Neutrophil (primary cell): ENCODE data around the gene CEP85L.

Experiments
- H3K27ac ChIP-seq: fragments of 200-600 bp; sonication (generic); 2 replicates; pipeline ENCODE4 v1.5.1; 2016; ENCODE audit warnings: mild to moderate bottlenecking, moderate library complexity
- H3K27me3 ChIP-seq: fragments of 200-600 bp; sonication (generic); 2 replicates; pipeline ENCODE4 v1.6.0; 2016; ENCODE audit warnings: mild to moderate bottlenecking
- H3K36me3 ChIP-seq: fragments of 200-600 bp; sonication (generic); 2 replicates; pipeline ENCODE4 v1.5.1; 2017
- H3K4me1 ChIP-seq, 2 experiments: fragments of 200-600 bp in 1 of 2; sonication (generic) in 1 of 2; 1 replicate in 1 of 2; 2 replicates in 1 of 2; pipeline versions ENCODE4 v1.5.1 to v1.6.1; 2013 to 2016; ENCODE audit warnings: low read depth in 1 of 2, low read length in 1 of 2, mild to moderate bottlenecking in 1 of 2, moderate library complexity in 1 of 2; ENCODE audit not compliant: control insufficient read depth in 1 of 2, insufficient read depth in 1 of 2
- H3K4me3 ChIP-seq, 2 experiments: fragments of 200-600 bp in 1 of 2; sonication (generic) in 1 of 2; 1 replicate in 1 of 2; 2 replicates in 1 of 2; pipeline ENCODE4 v1.5.1; 2013 to 2016; ENCODE audit warnings: low read depth in 1 of 2, low read length in 1 of 2, mild to moderate bottlenecking in 1 of 2, moderate library complexity in 1 of 2
- H3K9me3 ChIP-seq: fragments of 200-600 bp; sonication (generic); 2 replicates; pipeline ENCODE4 v1.5.1; 2016
- CTCF ChIP-seq: fragments of 200-600 bp; sonication (generic); IDR thresholded peaks from 2 replicates; pipeline ENCODE4 v1.5.1; 2016; ENCODE audit warnings: antibody characterized with exemption

Gene CEP85L

DNA sequence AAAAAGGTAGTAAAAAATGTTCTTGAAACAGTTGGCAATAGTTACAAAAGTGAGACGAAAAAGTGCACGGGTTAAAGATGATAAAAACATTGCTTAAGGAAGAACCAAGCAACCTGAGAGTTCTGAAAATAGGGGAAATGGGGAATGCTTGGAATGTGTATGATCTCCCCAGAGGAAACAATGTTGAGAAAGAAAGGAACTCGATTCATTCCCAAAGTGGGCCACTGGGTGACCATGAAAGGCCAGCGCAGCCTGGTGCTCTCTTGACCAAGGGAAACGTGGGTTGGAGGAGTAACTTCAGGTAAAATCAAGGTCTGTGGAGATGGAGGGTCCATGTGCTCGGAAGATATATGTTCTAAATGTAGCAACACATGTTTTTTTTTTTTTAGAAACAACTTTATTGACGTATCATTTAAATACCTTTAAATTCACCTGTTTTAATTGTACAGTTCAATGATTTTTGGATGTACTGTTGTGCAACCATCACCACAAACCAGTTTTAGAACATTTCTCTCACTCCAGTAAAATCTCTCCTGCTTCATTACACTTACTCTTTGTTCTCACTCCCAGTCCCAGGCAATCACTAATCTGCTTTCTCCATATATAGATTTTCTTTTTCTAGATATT lies 34.5 kb upstream of the CEP85L start:
- H3K27me3 ChIP-seq: no peaks in the 10 kb centered on the region
- H3K4me1 ChIP-seq: no peaks in the 10 kb centered on the region
- no peak for TF ChIP-seq CTCF
- H3K4me3 ChIP-seq: no peak overlapping the region
- H3K27ac ChIP-seq: no peak overlapping the region
- no peaks in the 10 kb centered on the region for H3K36me3 ChIP-seq
- H3K9me3 ChIP-seq: no peaks in the 10 kb centered on the region

- Histone ChIP-seq H3K27me3 (no peaks in the 10 kb centered on the region), H3K4me1 (no peaks in the 10 kb centered on the region), H3K27ac (no peak overlapping the region), H3K4me3 (no peak overlapping the region), H3K9me3 (no peaks in the 10 kb centered on the region), H3K36me3 (no peaks in the 10 kb centered on the region)
- no peak for TF ChIP-seq CTCF
Measured at GRCh38 chr6:118683881-118684872, 32.8 kb upstream of the CEP85L start.

GRCh38 chr6:118680452-118681095 lies 29.2 kb upstream of the CEP85L start:
- Histone ChIP-seq H3K36me3 (no peaks in the 10 kb centered on the region), H3K4me3 (no peak overlapping the region), H3K4me1 (no peaks in the 10 kb centered on the region), H3K27me3 (no peaks in the 10 kb centered on the region), H3K27ac (no peak overlapping the region), H3K9me3 (no peaks in the 10 kb centered on the region)
- no peak for TF ChIP-seq CTCF

GRCh38 chr6:118679327-118679901 lies 28.0 kb upstream of the CEP85L start:
- no peaks in the 10 kb centered on the region for H3K27me3 ChIP-seq
- H3K4me3 ChIP-seq: no peak overlapping the region
- no peak for TF ChIP-seq CTCF
- no peaks in the 10 kb centered on the region for H3K4me1 ChIP-seq
- H3K27ac ChIP-seq: no peak overlapping the region
- H3K36me3 ChIP-seq: no peaks in the 10 kb centered on the region
- H3K9me3 ChIP-seq: no peaks in the 10 kb centered on the region

GRCh38 chr6:118678866-118679265 lies 27.5 kb upstream of the CEP85L start:
- no peak overlapping the region for H3K4me3 ChIP-seq
- no peaks in the 10 kb centered on the region for H3K36me3 ChIP-seq
- no peaks in the 10 kb centered on the region for H3K9me3 ChIP-seq
- no peak overlapping the region for H3K27ac ChIP-seq
- no peaks in the 10 kb centered on the region for H3K4me1 ChIP-seq
- H3K27me3 ChIP-seq: no peaks in the 10 kb centered on the region
- TF ChIP-seq CTCF: no peak
